Loucy (cell line): Measurements from ENCODE around the gene PPP1R12B.
A peak's percentile ranks its signal among the peaks of the same experiment; 100 is the strongest.

Source experiments
- H2AFZ ChIP-seq: fragments of 200-600 bp; sonication (generic); 2 replicates; pipeline ENCODE4 v1.6.0; 2016; ENCODE audit warnings: antibody characterized with exemption, mild to moderate bottlenecking, low read length, moderate library complexity
- H3F3A ChIP-seq: fragments of 200-600 bp; 2 replicates; pipeline ENCODE4 v1.6.0; 2016; ENCODE audit warnings: antibody characterized with exemption, low read depth, mild to moderate bottlenecking
- H3K27me3 ChIP-seq: fragments of 200-600 bp; sonication (generic); 2 replicates; pipeline ENCODE4 v1.6.1; 2014; ENCODE audit warnings: low read length, mild to moderate bottlenecking; ENCODE audit not compliant: insufficient read depth, poor library complexity, severe bottlenecking
- H3K36me3 ChIP-seq: fragments of 200-600 bp; sonication (generic); 2 replicates; pipeline ENCODE4 v1.6.1; 2016; ENCODE audit warnings: low read length; ENCODE audit not compliant: insufficient read depth
- H3K4me1 ChIP-seq: fragments of 200-600 bp; sonication (generic); 2 replicates; pipeline ENCODE4 v1.5.1; 2014; ENCODE audit warnings: low read length, mild to moderate bottlenecking; ENCODE audit not compliant: insufficient read depth, poor library complexity, severe bottlenecking
- H3K4me2 ChIP-seq: fragments of 200-600 bp; sonication (generic); 2 replicates; pipeline ENCODE4 v1.6.0; 2014; ENCODE audit warnings: antibody characterized with exemption, low read length, low read depth, mild to moderate bottlenecking; ENCODE audit not compliant: poor library complexity, severe bottlenecking
- H3K4me3 ChIP-seq: fragments of 200-600 bp; sonication (generic); 2 replicates; pipeline ENCODE4 v1.5.1; 2014; ENCODE audit warnings: low read length, mild to moderate bottlenecking, mixed read lengths; ENCODE audit not compliant: poor library complexity, severe bottlenecking
- H3K79me2 ChIP-seq: fragments of 200-600 bp; sonication (generic); 2 replicates; pipeline ENCODE4 v1.6.1; 2014; ENCODE audit warnings: low read length; ENCODE audit not compliant: insufficient read depth
- H3K9ac ChIP-seq: fragments of 200-600 bp; sonication (generic); 2 replicates; pipeline ENCODE4 v1.6.0; 2014; ENCODE audit warnings: mild to moderate bottlenecking, low read depth, low read length, moderate library complexity; ENCODE audit not compliant: poor library complexity, severe bottlenecking
- H3K9me2 ChIP-seq: fragments of 200-600 bp; sonication (generic); replicated peaks from 2 replicates; pipeline ENCODE4 v1.6.1; 2016; ENCODE audit warnings: low read depth, low read length, mixed read lengths
- H3K9me3 ChIP-seq: fragments of 200-600 bp; sonication (generic); 2 replicates; pipeline ENCODE4 v1.6.1; 2014; ENCODE audit warnings: mild to moderate bottlenecking, antibody characterized with exemption, low read length, low read depth; ENCODE audit not compliant: insufficient read depth
- H4K20me1 ChIP-seq: fragments of 200-600 bp; sonication (generic); 2 replicates; pipeline ENCODE4 v1.6.0; 2014; ENCODE audit warnings: antibody characterized with exemption, low read length, mild to moderate bottlenecking; ENCODE audit not compliant: insufficient read depth, poor library complexity, severe bottlenecking
- CTCF ChIP-seq: fragments of 200-600 bp; sonication (generic); conservative IDR thresholded peaks from 2 replicates; pipeline ENCODE4 v1.5.1; 2014; ENCODE audit warnings: mild to moderate bottlenecking, antibody characterized with exemption, low read length
- EZH2phosphoT487 ChIP-seq: fragments of 200-600 bp; IDR thresholded peaks from 2 replicates; pipeline ENCODE4 v1.6.1; 2018; ENCODE audit warnings: antibody characterized with exemption, mild to moderate bottlenecking, moderate library complexity, borderline replicate concordance

Gene PPP1R12B

GRCh38 chr1:202568826-202569225 is 220.3 kb downstream of the PPP1R12B start:
- peaks cover 9% of the 10 kb centered on the region; the same call in 1 of the 2 replicates for H3K36me3 ChIP-seq
- no peak for TF ChIP-seq CTCF
- TF ChIP-seq EZH2phosphoT487 = no peak
- no peaks in the 10 kb centered on the region for H3F3A ChIP-seq
- peaks cover 15% of the 10 kb centered on the region for H3K4me1 ChIP-seq
- no peaks in the 10 kb centered on the region for H3K79me2 ChIP-seq
- H3K4me3 ChIP-seq = no peak overlapping the region
- no peak overlapping the region for H2AFZ ChIP-seq
- no peaks in the 10 kb centered on the region for H4K20me1 ChIP-seq
- H3K27me3 ChIP-seq = no peaks in the 10 kb centered on the region
- H3K9me3 ChIP-seq = no peaks in the 10 kb centered on the region
- no peak overlapping the region for H3K9ac ChIP-seq
- no peaks in the 10 kb centered on the region for H3K9me2 ChIP-seq
- no peak overlapping the region for H3K4me2 ChIP-seq

- Histone ChIP-seq H2AFZ (no peak overlapping the region), H3F3A (no peaks in the 10 kb centered on the region), H4K20me1 (no peaks in the 10 kb centered on the region), H3K36me3 (peaks cover 9% of the 10 kb centered on the region; the same call in 1 of the 2 replicates), H3K9me2 (no peaks in the 10 kb centered on the region), H3K9ac (no peak overlapping the region), H3K27me3 (no peaks in the 10 kb centered on the region), H3K4me2 (no peak overlapping the region), H3K9me3 (no peaks in the 10 kb centered on the region), H3K4me1 (peaks cover 15% of the 10 kb centered on the region), H3K4me3 (no peak overlapping the region), H3K79me2 (no peaks in the 10 kb centered on the region)
- TF ChIP-seq CTCF (no peak), EZH2phosphoT487 (no peak)
These were observed 221.2 kb downstream of the PPP1R12B start for GRCh38 chr1:202569393-202570322.

- H3K9me2 ChIP-seq = no peaks in the 10 kb centered on the region
- no peaks in the 10 kb centered on the region for H3K4me1 ChIP-seq
- H3K9me3 ChIP-seq = no peaks in the 10 kb centered on the region
- H3F3A ChIP-seq = no peaks in the 10 kb centered on the region
- no peak overlapping the region for H3K9ac ChIP-seq
- H3K4me2 ChIP-seq = no peak overlapping the region
- TF ChIP-seq EZH2phosphoT487 (no peak), CTCF (peak; percentile 97)
- H2AFZ ChIP-seq = no peak overlapping the region
- H3K36me3 ChIP-seq = peaks cover 9% of the 10 kb centered on the region; the same call in 1 of the 2 replicates
- no peaks in the 10 kb centered on the region for H3K27me3 ChIP-seq
- no peak overlapping the region for H3K4me3 ChIP-seq
- H4K20me1 ChIP-seq = no peaks in the 10 kb centered on the region
- no peaks in the 10 kb centered on the region for H3K79me2 ChIP-seq
These were observed 223.3 kb downstream of the PPP1R12B start for GRCh38 chr1:202571719-202572339.
